ENCODE data around the gene SEMG1. TPM values are rescaled to one million over a fixed set of nuclear protein-coding genes. Genes with fewer than 3 reads are reported as not detected.

The SEMG1 gene
- total RNA-seq, 1 experiment from 2014 or later: not detected

GRCh38 chr20:45212836-45213235 is 6.0 kb downstream of the SEMG1 start:
- no peak for ATAC-seq
- BruUV-seq (replicated peaks): no TSS peak
- no peak for TF ChIP-seq SIN3A (IDR thresholded peaks at IDR 0.05; ENCODE audit: borderline replicate concordance, insufficient read depth, low read depth, low read length)
- no peak for TF ChIP-seq TCF7L2 (IDR thresholded peaks at IDR 0.05; ENCODE audit: low read depth, low read length)
- TF ChIP-seq REST (IDR thresholded peaks at IDR 0.05; ENCODE audit: insufficient read depth in 1 of 2, low read depth in 2 of 2, low read length in 1 of 2): no peak
- no peak for TF ChIP-seq POLR2AphosphoS5 (IDR thresholded peaks at IDR 0.05; ENCODE audit: low read depth, low read length)
- TF ChIP-seq, protein P1, sequence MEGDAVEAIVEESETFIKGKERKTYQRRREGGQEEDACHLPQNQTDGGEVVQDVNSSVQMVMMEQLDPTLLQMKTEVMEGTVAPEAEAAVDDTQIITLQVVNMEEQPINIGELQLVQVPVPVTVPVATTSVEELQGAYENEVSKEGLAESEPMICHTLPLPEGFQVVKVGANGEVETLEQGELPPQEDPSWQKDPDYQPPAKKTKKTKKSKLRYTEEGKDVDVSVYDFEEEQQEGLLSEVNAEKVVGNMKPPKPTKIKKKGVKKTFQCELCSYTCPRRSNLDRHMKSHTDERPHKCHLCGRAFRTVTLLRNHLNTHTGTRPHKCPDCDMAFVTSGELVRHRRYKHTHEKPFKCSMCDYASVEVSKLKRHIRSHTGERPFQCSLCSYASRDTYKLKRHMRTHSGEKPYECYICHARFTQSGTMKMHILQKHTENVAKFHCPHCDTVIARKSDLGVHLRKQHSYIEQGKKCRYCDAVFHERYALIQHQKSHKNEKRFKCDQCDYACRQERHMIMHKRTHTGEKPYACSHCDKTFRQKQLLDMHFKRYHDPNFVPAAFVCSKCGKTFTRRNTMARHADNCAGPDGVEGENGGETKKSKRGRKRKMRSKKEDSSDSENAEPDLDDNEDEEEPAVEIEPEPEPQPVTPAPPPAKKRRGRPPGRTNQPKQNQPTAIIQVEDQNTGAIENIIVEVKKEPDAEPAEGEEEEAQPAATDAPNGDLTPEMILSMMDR (IDR thresholded peaks at IDR 0.05): no peak
- Histone ChIP-seq H3K27ac (ENCODE audit: low read length) (no peak overlapping the region), H3K9me3 (ENCODE audit: control insufficient read depth, insufficient read depth, low read depth, low read length) (no peaks in the 10 kb centered on the region), H3K27me3 (ENCODE audit: control insufficient read depth, insufficient read depth, low read length) (peaks cover 2% of the 10 kb centered on the region; the same call in 1 of the 2 replicates), H3K4me3 (ENCODE audit: low read depth in 2 of 2, low read length in 2 of 2) (no peak overlapping the region), H3K36me3 (ENCODE audit: control insufficient read depth, insufficient read depth, low read length) (no peaks in the 10 kb centered on the region), H3K4me1 (ENCODE audit: control insufficient read depth, insufficient read depth, low read length) (no peaks in the 10 kb centered on the region)
- intact Hi-C loops (cut with micrococcal nuclease; ENCODE audit: unreplicated experiment): no loop called here
- POLR2A ChIA-PET: no interaction called here
- CTCF ChIA-PET: no interaction called here
- DNase-seq (ENCODE audit: low read depth, low spot score): no peak
- in situ Hi-C loops (cut with HindIII; ENCODE audit: low pct_unique_long_range_greater_than_20kb, low sequenced_read_pairs): no loop called here

- ChIA-PET CTCF (no interaction called here), POLR2A (no interaction called here)
- in situ Hi-C loops (cut with HindIII; ENCODE audit: low pct_unique_long_range_greater_than_20kb, low sequenced_read_pairs) (no loop called here), intact Hi-C loops (cut with micrococcal nuclease; ENCODE audit: unreplicated experiment) (no loop called here)
- H3K4me3 ChIP-seq (ENCODE audit: low read depth in 2 of 2, low read length in 2 of 2): no peak overlapping the region
- H3K27ac ChIP-seq (ENCODE audit: low read length): no peak overlapping the region
- DNase-seq (ENCODE audit: low read depth, low spot score) (no peak), ATAC-seq (no peak)
- H3K36me3 ChIP-seq (ENCODE audit: control insufficient read depth, insufficient read depth, low read length): no peaks in the 10 kb centered on the region
- TF ChIP-seq, protein P1 (IDR thresholded peaks at IDR 0.05): no peak
- no peak for TF ChIP-seq REST (IDR thresholded peaks at IDR 0.05; ENCODE audit: insufficient read depth in 1 of 2, low read depth in 2 of 2, low read length in 1 of 2)
- TF ChIP-seq TCF7L2 (IDR thresholded peaks at IDR 0.05; ENCODE audit: low read depth, low read length): no peak
- TF ChIP-seq POLR2AphosphoS5 (IDR thresholded peaks at IDR 0.05; ENCODE audit: low read depth, low read length): no peak
- TF ChIP-seq SIN3A (IDR thresholded peaks at IDR 0.05; ENCODE audit: borderline replicate concordance, insufficient read depth, low read depth, low read length): no peak
- H3K4me1 ChIP-seq (ENCODE audit: control insufficient read depth, insufficient read depth, low read length): no peaks in the 10 kb centered on the region
- BruUV-seq (replicated peaks): no TSS peak
- H3K27me3 ChIP-seq (ENCODE audit: control insufficient read depth, insufficient read depth, low read length): peaks cover 13% of the 10 kb centered on the region
- no peaks in the 10 kb centered on the region for H3K9me3 ChIP-seq (ENCODE audit: control insufficient read depth, insufficient read depth, low read depth, low read length)
Observed at GRCh38 chr20:45218124-45218523, 11.3 kb downstream of the SEMG1 start.
